GM23338 (cell line): ENCODE results near the gene EXD3. TPM values are rescaled to one million over a fixed set of nuclear protein-coding genes. Genes with fewer than 3 reads are reported as not detected.

Experiments
- ATAC-seq: fragments of 200-7000 bp; cut with Tn5 transposase; 3 replicates; pipeline ENCODE4 v1.9.1; 2020
- DNase-seq: peaks from one replicate; pipeline ENCODE4 v3.0.0-alpha.2; 2015; ENCODE audit warnings: low spot score
- H2AFZ ChIP-seq: fragments of 200-600 bp; sonication (generic); 2 replicates; pipeline ENCODE4 v1.8.0; 2016; ENCODE audit warnings: antibody characterized with exemption, mild to moderate bottlenecking, moderate library complexity
- H3F3A ChIP-seq: fragments of 200-600 bp; sonication (generic); replicated peaks from 2 replicates; pipeline ENCODE4 v1.8.0; 2017; ENCODE audit warnings: antibody characterized with exemption, mixed run types, low read depth
- H3K27ac ChIP-seq: fragments of 200-600 bp; sonication (generic); 2 replicates; pipeline ENCODE4 v1.6.1; 2016; ENCODE audit warnings: low read depth
- H3K27me3 ChIP-seq: fragments of 200-600 bp; sonication (generic); 2 replicates; pipeline ENCODE4 v1.8.0; 2016; ENCODE audit warnings: mild to moderate bottlenecking, mixed run types, moderate library complexity; ENCODE audit not compliant: insufficient read depth
- H3K36me3 ChIP-seq: fragments of 200-600 bp; sonication (generic); 2 replicates; pipeline ENCODE4 v1.8.0; 2016; ENCODE audit warnings: mild to moderate bottlenecking; ENCODE audit not compliant: insufficient read depth
- H3K4me1 ChIP-seq: fragments of 200-600 bp; sonication (generic); 2 replicates; pipeline ENCODE4 v1.8.0; 2016; ENCODE audit warnings: mild to moderate bottlenecking, moderate library complexity; ENCODE audit not compliant: insufficient read depth
- H3K4me2 ChIP-seq: fragments of 200-600 bp; sonication (generic); 2 replicates; pipeline ENCODE4 v1.7.1; 2017; ENCODE audit warnings: mixed run types
- H3K4me3 ChIP-seq: fragments of 200-600 bp; sonication (generic); 2 replicates; pipeline ENCODE4 v1.6.1; 2016; ENCODE audit warnings: mixed run types
- H3K79me2 ChIP-seq: fragments of 200-600 bp; sonication (generic); replicated peaks from 2 replicates; pipeline ENCODE4 v1.8.0; 2017; ENCODE audit warnings: mild to moderate bottlenecking; ENCODE audit not compliant: insufficient read depth
- H3K9me2 ChIP-seq: fragments of 200-600 bp; sonication (generic); 2 replicates; pipeline ENCODE4 v1.8.0; 2017; ENCODE audit not compliant: insufficient read depth
- H4K20me1 ChIP-seq: fragments of 200-600 bp; sonication (generic); replicated peaks from 2 replicates; pipeline ENCODE4 v1.8.0; 2017; ENCODE audit warnings: mild to moderate bottlenecking; ENCODE audit not compliant: insufficient read depth
- H3K27ac Mint-ChIP-seq: 2 replicates; pipeline ENCODE4 v1.8.0; 2020; ENCODE audit warnings: inconsistent platforms, mild to moderate bottlenecking, moderate library complexity, mixed read lengths
- H3K27me3 Mint-ChIP-seq: 3 replicates; pipeline ENCODE4 v1.8.0; 2022; ENCODE audit warnings: low read depth, mild to moderate bottlenecking, moderate library complexity, mixed read lengths, inconsistent platforms; ENCODE audit not compliant: insufficient read depth, poor library complexity
- H3K36me3 Mint-ChIP-seq: 3 replicates; pipeline ENCODE4 v1.8.0; 2021; ENCODE audit warnings: low read depth, mild to moderate bottlenecking, inconsistent platforms, moderate library complexity, mixed read lengths
- H3K4me1 Mint-ChIP-seq: 3 replicates; pipeline ENCODE4 v1.8.0; 2020; ENCODE audit warnings: mild to moderate bottlenecking, inconsistent platforms, mixed read lengths
- H3K4me3 Mint-ChIP-seq: 3 replicates; pipeline ENCODE4 v1.8.0; 2021; ENCODE audit warnings: moderate library complexity, mild to moderate bottlenecking, inconsistent platforms, mixed read lengths
- H3K9me3 Mint-ChIP-seq: 3 replicates; pipeline ENCODE4 v1.8.0; 2020; ENCODE audit warnings: moderate library complexity, mild to moderate bottlenecking, inconsistent platforms, mixed read lengths
- ETS1 ChIP-seq: IDR thresholded peaks from 2 replicates; pipeline ENCODE4 v1.6.1; 2016; ENCODE audit warnings: antibody characterized with exemption
- EZH2 ChIP-seq: fragments of 200-600 bp; sonication (generic); IDR thresholded peaks from one replicate; pipeline ENCODE4 v1.8.0; 2017; ENCODE audit warnings: antibody characterized with exemption, mild to moderate bottlenecking, low read depth; ENCODE audit not compliant: unreplicated experiment
- EZH2phosphoT487 ChIP-seq: fragments of 200-600 bp; sonication (generic); IDR thresholded peaks from one replicate; pipeline ENCODE4 v1.8.1; 2018; ENCODE audit warnings: antibody characterized with exemption; ENCODE audit not compliant: unreplicated experiment
- NANOG ChIP-seq: IDR thresholded peaks from 2 replicates; pipeline ENCODE4 v1.6.1; 2016; ENCODE audit warnings: antibody characterized with exemption, borderline replicate concordance
- POLR2AphosphoS5 ChIP-seq: IDR thresholded peaks from 2 replicates; pipeline ENCODE4 v1.6.1; 2016; ENCODE audit warnings: antibody characterized with exemption, low read depth
- ZNF114 ChIP-seq: fragments of 250-450 bp; sonication (Bioruptor Pico); IDR thresholded peaks from 2 replicates; pipeline ENCODE4 v1.5.0; 2020; ENCODE audit warnings: mild to moderate bottlenecking, moderate library complexity
- ZNF331 ChIP-seq: fragments of 250-450 bp; sonication (Bioruptor Pico); IDR thresholded peaks from 2 replicates; pipeline ENCODE4 v1.5.0; 2020; ENCODE audit warnings: low read depth, mild to moderate bottlenecking, moderate library complexity
- polyA plus RNA-seq: library from polyadenylated mRNA; unstranded; fragments of >200 nt; fragmentation: Nextera tagmentation; extraction: Ambion mirVana; gene quantifications from 2 replicates; pipeline ENCODE4 v1.2.1, GENCODE V29; 2016
- total RNA-seq: library from RNA; depleted of rRNA; stranded (reverse); fragments of >200 nt; shearing (Covaris generic); gene quantifications from 2 replicates; pipeline ENCODE4 v1.2.3, GENCODE V29; 2014
- TF ChIP-seq, protein P1 (sequence below): fragments of 250-450 bp; sonication (Bioruptor Pico); IDR thresholded peaks from 2 replicates; pipeline ENCODE4 v1.5.0; 2020; ENCODE audit warnings: mild to moderate bottlenecking, moderate library complexity
- TF ChIP-seq, protein P2 (sequence below), 2 experiments: fragments of 200-600 bp in 1 of 2; sonication (generic) in 1 of 2; conservative IDR thresholded peaks; 2 replicates each; pipeline versions ENCODE4 v1.5.1 to v1.6.1; 2016 to 2017; ENCODE audit warnings: antibody characterized with exemption in 2 of 2, low read depth in 2 of 2, mild to moderate bottlenecking in 2 of 2, moderate library complexity in 1 of 2

EXD3 gene
- total and polyA plus RNA-seq, 2 experiments from 2014 or later = 3.6 to 9.7 TPM

DNA sequence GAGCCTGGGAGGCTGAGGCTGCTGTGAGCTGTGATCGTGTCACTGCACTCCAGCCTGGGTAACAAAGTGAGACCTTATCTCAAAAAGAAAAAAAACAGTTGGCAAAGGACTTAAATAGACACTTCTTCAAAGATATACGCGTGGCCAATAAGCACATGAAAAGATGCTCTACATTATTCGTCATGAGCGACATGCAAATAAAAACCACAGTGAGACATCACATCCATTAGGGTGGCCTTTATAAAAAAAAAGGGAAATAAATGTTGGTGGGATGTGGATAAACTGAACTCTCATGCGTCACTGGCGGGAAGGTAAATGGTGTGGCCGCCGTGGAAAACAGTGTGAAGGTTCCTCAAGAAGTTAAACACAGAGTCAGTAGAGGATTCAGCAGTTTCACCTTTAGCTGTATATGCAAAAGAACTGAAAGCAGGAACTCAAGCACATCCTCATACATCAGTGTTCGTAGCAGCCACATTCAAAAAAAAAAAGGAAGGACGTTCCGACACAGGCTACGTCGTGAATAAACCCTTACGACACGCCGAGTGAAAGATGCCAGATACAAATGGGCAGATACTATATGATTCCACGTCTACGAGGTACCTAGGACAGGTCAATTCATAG lies 96.4 kb downstream of the EXD3 start:
- TF ChIP-seq POLR2AphosphoS5 (no peak), NANOG (no peak)
- Mint-ChIP-seq H3K36me3 (peaks cover 15% of the 10 kb centered on the region), H3K9me3 (peaks cover 30% of the 10 kb centered on the region), H3K27ac (no peak overlapping the region), H3K27me3 (peaks cover 19% of the 10 kb centered on the region), H3K4me3 (no peak overlapping the region), H3K4me1 (no peaks in the 10 kb centered on the region; the same call in 2 of the 3 replicates)
- no peaks in the 10 kb centered on the region for H3K27me3 ChIP-seq
- no peaks in the 10 kb centered on the region for H4K20me1 ChIP-seq
- no peak overlapping the region for H3K4me2 ChIP-seq
- H3K79me2 ChIP-seq = no peaks in the 10 kb centered on the region
- no peak overlapping the region for H3K27ac ChIP-seq
- no peaks in the 10 kb centered on the region for H3K9me2 ChIP-seq
- H2AFZ ChIP-seq = no peak overlapping the region
- DNase-seq (no peak), ATAC-seq (no peak)
- H3K4me3 ChIP-seq = no peak overlapping the region
- no peaks in the 10 kb centered on the region for H3F3A ChIP-seq
- no peaks in the 10 kb centered on the region for H3K36me3 ChIP-seq
- H3K4me1 ChIP-seq = no peaks in the 10 kb centered on the region

GRCh38 chr9:137325799-137326198 lies 97.2 kb downstream of the EXD3 start:
- Histone ChIP-seq H2AFZ (no peak overlapping the region), H3F3A (no peaks in the 10 kb centered on the region), H3K9me2 (no peaks in the 10 kb centered on the region), H3K27me3 (no peaks in the 10 kb centered on the region), H3K4me2 (no peak overlapping the region), H4K20me1 (no peaks in the 10 kb centered on the region), H3K36me3 (no peaks in the 10 kb centered on the region), H3K4me1 (peaks cover under 1% of the 10 kb centered on the region; the same call in 1 of the 2 replicates), H3K4me3 (no peak overlapping the region), H3K79me2 (no peaks in the 10 kb centered on the region), H3K27ac (no peak overlapping the region)
- H3K36me3 Mint-ChIP-seq = peaks cover 12% of the 10 kb centered on the region
- DNase-seq (no peak), ATAC-seq (no peak)
- no peak overlapping the region for H3K27ac Mint-ChIP-seq
- H3K4me1 Mint-ChIP-seq = no peaks in the 10 kb centered on the region; the same call in 2 of the 3 replicates
- H3K9me3 Mint-ChIP-seq = peaks cover 22% of the 10 kb centered on the region
- H3K27me3 Mint-ChIP-seq = peaks cover 19% of the 10 kb centered on the region
- H3K4me3 Mint-ChIP-seq = no peak overlapping the region
- TF ChIP-seq ZNF114 (CRISPR knock-in tag) = no peak
- no peak for TF ChIP-seq ZNF331
- TF ChIP-seq, protein P1, sequence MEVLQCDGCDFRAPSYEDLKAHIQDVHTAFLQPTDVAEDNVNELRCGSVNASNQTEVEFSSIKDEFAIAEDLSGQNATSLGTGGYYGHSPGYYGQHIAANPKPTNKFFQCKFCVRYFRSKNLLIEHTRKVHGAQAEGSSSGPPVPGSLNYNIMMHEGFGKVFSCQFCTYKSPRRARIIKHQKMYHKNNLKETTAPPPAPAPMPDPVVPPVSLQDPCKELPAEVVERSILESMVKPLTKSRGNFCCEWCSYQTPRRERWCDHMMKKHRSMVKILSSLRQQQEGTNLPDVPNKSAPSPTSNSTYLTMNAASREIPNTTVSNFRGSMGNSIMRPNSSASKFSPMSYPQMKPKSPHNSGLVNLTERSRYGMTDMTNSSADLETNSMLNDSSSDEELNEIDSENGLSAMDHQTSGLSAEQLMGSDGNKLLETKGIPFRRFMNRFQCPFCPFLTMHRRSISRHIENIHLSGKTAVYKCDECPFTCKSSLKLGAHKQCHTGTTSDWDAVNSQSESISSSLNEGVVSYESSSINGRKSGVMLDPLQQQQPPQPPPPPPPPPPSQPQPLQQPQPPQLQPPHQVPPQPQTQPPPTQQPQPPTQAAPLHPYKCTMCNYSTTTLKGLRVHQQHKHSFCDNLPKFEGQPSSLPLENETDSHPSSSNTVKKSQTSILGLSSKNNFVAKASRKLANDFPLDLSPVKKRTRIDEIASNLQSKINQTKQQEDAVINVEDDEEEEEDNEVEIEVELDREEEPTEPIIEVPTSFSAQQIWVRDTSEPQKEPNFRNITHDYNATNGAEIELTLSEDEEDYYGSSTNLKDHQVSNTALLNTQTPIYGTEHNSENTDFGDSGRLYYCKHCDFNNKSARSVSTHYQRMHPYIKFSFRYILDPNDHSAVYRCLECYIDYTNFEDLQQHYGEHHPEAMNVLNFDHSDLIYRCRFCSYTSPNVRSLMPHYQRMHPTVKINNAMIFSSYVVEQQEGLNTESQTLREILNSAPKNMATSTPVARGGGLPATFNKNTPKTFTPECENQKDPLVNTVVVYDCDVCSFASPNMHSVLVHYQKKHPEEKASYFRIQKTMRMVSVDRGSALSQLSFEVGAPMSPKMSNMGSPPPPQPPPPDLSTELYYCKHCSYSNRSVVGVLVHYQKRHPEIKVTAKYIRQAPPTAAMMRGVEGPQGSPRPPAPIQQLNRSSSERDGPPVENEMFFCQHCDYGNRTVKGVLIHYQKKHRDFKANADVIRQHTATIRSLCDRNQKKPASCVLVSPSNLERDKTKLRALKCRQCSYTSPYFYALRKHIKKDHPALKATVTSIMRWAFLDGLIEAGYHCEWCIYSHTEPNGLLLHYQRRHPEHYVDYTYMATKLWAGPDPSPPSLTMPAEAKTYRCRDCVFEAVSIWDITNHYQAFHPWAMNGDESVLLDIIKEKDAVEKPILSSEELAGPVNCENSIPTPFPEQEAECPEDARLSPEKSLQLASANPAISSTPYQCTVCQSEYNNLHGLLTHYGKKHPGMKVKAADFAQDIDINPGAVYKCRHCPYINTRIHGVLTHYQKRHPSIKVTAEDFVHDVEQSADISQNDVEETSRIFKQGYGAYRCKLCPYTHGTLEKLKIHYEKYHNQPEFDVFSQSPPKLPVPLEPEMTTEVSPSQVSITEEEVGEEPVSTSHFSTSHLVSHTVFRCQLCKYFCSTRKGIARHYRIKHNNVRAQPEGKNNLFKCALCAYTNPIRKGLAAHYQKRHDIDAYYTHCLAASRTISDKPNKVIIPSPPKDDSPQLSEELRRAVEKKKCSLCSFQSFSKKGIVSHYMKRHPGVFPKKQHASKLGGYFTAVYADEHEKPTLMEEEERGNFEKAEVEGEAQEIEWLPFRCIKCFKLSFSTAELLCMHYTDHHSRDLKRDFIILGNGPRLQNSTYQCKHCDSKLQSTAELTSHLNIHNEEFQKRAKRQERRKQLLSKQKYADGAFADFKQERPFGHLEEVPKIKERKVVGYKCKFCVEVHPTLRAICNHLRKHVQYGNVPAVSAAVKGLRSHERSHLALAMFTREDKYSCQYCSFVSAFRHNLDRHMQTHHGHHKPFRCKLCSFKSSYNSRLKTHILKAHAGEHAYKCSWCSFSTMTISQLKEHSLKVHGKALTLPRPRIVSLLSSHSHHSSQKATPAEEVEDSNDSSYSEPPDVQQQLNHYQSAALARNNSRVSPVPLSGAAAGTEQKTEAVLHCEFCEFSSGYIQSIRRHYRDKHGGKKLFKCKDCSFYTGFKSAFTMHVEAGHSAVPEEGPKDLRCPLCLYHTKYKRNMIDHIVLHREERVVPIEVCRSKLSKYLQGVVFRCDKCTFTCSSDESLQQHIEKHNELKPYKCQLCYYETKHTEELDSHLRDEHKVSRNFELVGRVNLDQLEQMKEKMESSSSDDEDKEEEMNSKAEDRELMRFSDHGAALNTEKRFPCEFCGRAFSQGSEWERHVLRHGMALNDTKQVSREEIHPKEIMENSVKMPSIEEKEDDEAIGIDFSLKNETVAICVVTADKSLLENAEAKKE (CRISPR knock-in tag) = no peak
- no peak for TF ChIP-seq NANOG
- no peak for TF ChIP-seq POLR2AphosphoS5
- TF ChIP-seq EZH2phosphoT487 = no peak
- TF ChIP-seq EZH2 = no peak
- TF ChIP-seq, protein P2, sequence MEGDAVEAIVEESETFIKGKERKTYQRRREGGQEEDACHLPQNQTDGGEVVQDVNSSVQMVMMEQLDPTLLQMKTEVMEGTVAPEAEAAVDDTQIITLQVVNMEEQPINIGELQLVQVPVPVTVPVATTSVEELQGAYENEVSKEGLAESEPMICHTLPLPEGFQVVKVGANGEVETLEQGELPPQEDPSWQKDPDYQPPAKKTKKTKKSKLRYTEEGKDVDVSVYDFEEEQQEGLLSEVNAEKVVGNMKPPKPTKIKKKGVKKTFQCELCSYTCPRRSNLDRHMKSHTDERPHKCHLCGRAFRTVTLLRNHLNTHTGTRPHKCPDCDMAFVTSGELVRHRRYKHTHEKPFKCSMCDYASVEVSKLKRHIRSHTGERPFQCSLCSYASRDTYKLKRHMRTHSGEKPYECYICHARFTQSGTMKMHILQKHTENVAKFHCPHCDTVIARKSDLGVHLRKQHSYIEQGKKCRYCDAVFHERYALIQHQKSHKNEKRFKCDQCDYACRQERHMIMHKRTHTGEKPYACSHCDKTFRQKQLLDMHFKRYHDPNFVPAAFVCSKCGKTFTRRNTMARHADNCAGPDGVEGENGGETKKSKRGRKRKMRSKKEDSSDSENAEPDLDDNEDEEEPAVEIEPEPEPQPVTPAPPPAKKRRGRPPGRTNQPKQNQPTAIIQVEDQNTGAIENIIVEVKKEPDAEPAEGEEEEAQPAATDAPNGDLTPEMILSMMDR (conservative IDR thresholded peaks at IDR 0.05; ENCODE audit: low read depth in 2 of 2) = no peak
- TF ChIP-seq ETS1 = no peak
